ENCODE measurements around the gene HNRNPA3.

- TF ChIP-seq GATA2 (IDR thresholded peaks at IDR 0.05; ENCODE audit: low read depth, low read length) = no peak
- TF ChIP-seq GATA3 (IDR thresholded peaks at IDR 0.05; ENCODE audit: low read depth, low read length) = no peak
Measured at GRCh38 chr2:177195194-177195593, 17.4 kb upstream of the HNRNPA3 start.
